ENCODE measurements around the gene LTA. TPM values are rescaled to one million over a fixed set of nuclear protein-coding genes. Genes with fewer than 3 reads are reported as not detected.
A peak's percentile ranks its signal among the peaks of the same experiment; 100 is the strongest.

Gene LTA
- total and polyA plus RNA-seq, 2 donors (not counting 1 experiment from before 2014, with no cell fraction given), result not detected

- Histone ChIP-seq H2AFZ (ENCODE audit: low read length) (no peak overlapping the region), H3K79me2 (ENCODE audit: control insufficient read depth, insufficient read depth, low read length) (peaks cover 67% of the 10 kb centered on the region), H3K36me3 (ENCODE audit: control insufficient read depth, insufficient read depth, low read length) (peaks cover 27% of the 10 kb centered on the region), H3K27me3 (ENCODE audit: control insufficient read depth, insufficient read depth, low read length) (no peaks in the 10 kb centered on the region), H3K9ac (ENCODE audit: insufficient read depth, low read length) (peak overlapping the region; percentile 1), H3K9me3 (ENCODE audit: control insufficient read depth, insufficient read depth, low read depth, low read length) (no peaks in the 10 kb centered on the region), H3K4me2 (ENCODE audit: extremely low read depth, insufficient read depth, low read length) (peak overlapping the region; percentile 76), H3K4me1 (ENCODE audit: control insufficient read depth, extremely low read depth, insufficient read depth, low read length) (peaks cover 7% of the 10 kb centered on the region), H3K27ac (ENCODE audit: insufficient read depth, low read length) (no peak overlapping the region), H3K4me3 (replicated peaks in 1 of 4; ENCODE audit: control extremely low read depth in 1 of 4, insufficient read depth in 1 of 4, low read depth in 3 of 4, low read length in 4 of 4) (peak overlapping the region; percentile 74 to 96 (median 88)), H4K20me1 (ENCODE audit: control insufficient read depth, extremely low read depth, insufficient read depth, low read length) (peaks cover 1% of the 10 kb centered on the region)
- no peak for DNase-seq (ENCODE audit: low read depth in 2 of 2)
- TF ChIP-seq, protein P1, sequence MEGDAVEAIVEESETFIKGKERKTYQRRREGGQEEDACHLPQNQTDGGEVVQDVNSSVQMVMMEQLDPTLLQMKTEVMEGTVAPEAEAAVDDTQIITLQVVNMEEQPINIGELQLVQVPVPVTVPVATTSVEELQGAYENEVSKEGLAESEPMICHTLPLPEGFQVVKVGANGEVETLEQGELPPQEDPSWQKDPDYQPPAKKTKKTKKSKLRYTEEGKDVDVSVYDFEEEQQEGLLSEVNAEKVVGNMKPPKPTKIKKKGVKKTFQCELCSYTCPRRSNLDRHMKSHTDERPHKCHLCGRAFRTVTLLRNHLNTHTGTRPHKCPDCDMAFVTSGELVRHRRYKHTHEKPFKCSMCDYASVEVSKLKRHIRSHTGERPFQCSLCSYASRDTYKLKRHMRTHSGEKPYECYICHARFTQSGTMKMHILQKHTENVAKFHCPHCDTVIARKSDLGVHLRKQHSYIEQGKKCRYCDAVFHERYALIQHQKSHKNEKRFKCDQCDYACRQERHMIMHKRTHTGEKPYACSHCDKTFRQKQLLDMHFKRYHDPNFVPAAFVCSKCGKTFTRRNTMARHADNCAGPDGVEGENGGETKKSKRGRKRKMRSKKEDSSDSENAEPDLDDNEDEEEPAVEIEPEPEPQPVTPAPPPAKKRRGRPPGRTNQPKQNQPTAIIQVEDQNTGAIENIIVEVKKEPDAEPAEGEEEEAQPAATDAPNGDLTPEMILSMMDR (conservative IDR thresholded peaks at IDR 0.05 in 1 of 2, IDR thresholded peaks at IDR 0.05 in 1 of 2; ENCODE audit: low read depth in 1 of 2, low read length in 2 of 2), result no peak
- no peak for TF ChIP-seq EZH2 (IDR thresholded peaks at IDR 0.05; ENCODE audit: low read length, missing control alignments)
These were observed 33.2 kb upstream of the LTA start for GRCh38 chr6:31538805-31539400.

- peaks cover 60% of the 10 kb centered on the region for H3K79me2 ChIP-seq (ENCODE audit: control insufficient read depth, insufficient read depth, low read length)
- peak overlapping the region; percentile 96 for H3K27ac ChIP-seq (ENCODE audit: insufficient read depth, low read length)
- H3K4me3 ChIP-seq (replicated peaks in 1 of 4; ENCODE audit: control extremely low read depth in 1 of 4, insufficient read depth in 1 of 4, low read depth in 3 of 4, low read length in 4 of 4), result peak overlapping the region; percentile 74 to 96 (median 88)
- H3K9ac ChIP-seq (ENCODE audit: insufficient read depth, low read length), result peak overlapping the region; percentile 82
- H3K27me3 ChIP-seq (ENCODE audit: control insufficient read depth, insufficient read depth, low read length), result no peaks in the 10 kb centered on the region
- peak overlapping the region; percentile 97 for H3K4me2 ChIP-seq (ENCODE audit: extremely low read depth, insufficient read depth, low read length)
- H3K4me1 ChIP-seq (ENCODE audit: control insufficient read depth, extremely low read depth, insufficient read depth, low read length), result peaks cover 7% of the 10 kb centered on the region
- TF ChIP-seq EZH2 (IDR thresholded peaks at IDR 0.05; ENCODE audit: low read length, missing control alignments), result no peak
- TF ChIP-seq, protein P1 (conservative IDR thresholded peaks at IDR 0.05 in 1 of 2, IDR thresholded peaks at IDR 0.05 in 1 of 2; ENCODE audit: low read depth in 1 of 2, low read length in 2 of 2), result no peak
- no peak overlapping the region for H2AFZ ChIP-seq (ENCODE audit: low read length)
- peaks cover 17% of the 10 kb centered on the region for H3K36me3 ChIP-seq (ENCODE audit: control insufficient read depth, insufficient read depth, low read length)
- no peaks in the 10 kb centered on the region for H3K9me3 ChIP-seq (ENCODE audit: control insufficient read depth, insufficient read depth, low read depth, low read length)
- DNase-seq (ENCODE audit: low read depth in 2 of 2), result no peak
- H4K20me1 ChIP-seq (ENCODE audit: control insufficient read depth, extremely low read depth, insufficient read depth, low read length), result peaks cover 1% of the 10 kb centered on the region
These were observed 31.4 kb upstream of the LTA start for GRCh38 chr6:31540640-31541039.

GRCh38 chr6:31541059-31541657 is 30.9 kb upstream of the LTA start:
- Histone ChIP-seq H3K4me3 (replicated peaks in 1 of 4; ENCODE audit: control extremely low read depth in 1 of 4, insufficient read depth in 1 of 4, low read depth in 3 of 4, low read length in 4 of 4) (peak overlapping the region; percentile 74 to 96 (median 88)), H3K79me2 (ENCODE audit: control insufficient read depth, insufficient read depth, low read length) (peaks cover 56% of the 10 kb centered on the region), H3K4me1 (ENCODE audit: control insufficient read depth, extremely low read depth, insufficient read depth, low read length) (peaks cover 7% of the 10 kb centered on the region), H2AFZ (ENCODE audit: low read length) (no peak overlapping the region), H3K9ac (ENCODE audit: insufficient read depth, low read length) (peak overlapping the region; percentile 82), H3K9me3 (ENCODE audit: control insufficient read depth, insufficient read depth, low read depth, low read length) (no peaks in the 10 kb centered on the region), H3K27me3 (ENCODE audit: control insufficient read depth, insufficient read depth, low read length) (no peaks in the 10 kb centered on the region), H3K4me2 (ENCODE audit: extremely low read depth, insufficient read depth, low read length) (peak overlapping the region; percentile 97), H4K20me1 (ENCODE audit: control insufficient read depth, extremely low read depth, insufficient read depth, low read length) (peaks cover 1% of the 10 kb centered on the region), H3K36me3 (ENCODE audit: control insufficient read depth, insufficient read depth, low read length) (peaks cover 14% of the 10 kb centered on the region), H3K27ac (ENCODE audit: insufficient read depth, low read length) (peak overlapping the region; percentile 96)
- DNase-seq (ENCODE audit: low read depth in 2 of 2), result peak; percentile 48 to 73
- TF ChIP-seq, protein P1 (conservative IDR thresholded peaks at IDR 0.05 in 1 of 2, IDR thresholded peaks at IDR 0.05 in 1 of 2; ENCODE audit: low read depth in 1 of 2, low read length in 2 of 2), result no peak
- TF ChIP-seq EZH2 (IDR thresholded peaks at IDR 0.05; ENCODE audit: low read length, missing control alignments), result no peak

Data from fibroblast of lung (primary cell).